Measurements from ENCODE around the gene GRB2. TPM values are rescaled to one million over a fixed set of nuclear protein-coding genes. Genes with fewer than 3 reads are reported as not detected.

The GRB2 gene
- total RNA-seq, 1 experiment from 2014 or later = 92.6 TPM

DNA sequence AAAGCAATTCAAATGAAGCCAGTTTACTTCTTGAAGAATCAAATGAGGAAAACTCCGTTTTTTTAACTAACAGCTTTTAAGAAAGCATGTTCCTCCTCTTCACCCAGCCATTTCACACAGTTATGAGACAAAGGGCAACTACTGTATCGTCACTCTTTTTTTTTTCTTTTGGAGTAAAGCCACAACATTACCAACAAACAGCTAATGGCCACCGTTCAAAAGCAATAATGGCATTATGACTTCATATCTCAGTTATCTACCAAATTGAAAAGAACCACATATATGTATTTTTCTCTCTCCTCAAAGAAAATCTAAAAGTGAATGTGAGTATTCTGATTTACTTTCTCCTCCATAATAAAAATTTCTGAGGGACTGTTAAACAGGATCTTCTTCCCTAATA is 14.5 kb downstream of the GRB2 start:
- DNase-seq (ENCODE audit: low spot score) (no peak), ATAC-seq (no peak)
- peak overlapping the region; percentile 36; the same call in 1 of the 2 replicates for H3K27ac Mint-ChIP-seq
- H3K4me3 Mint-ChIP-seq = no peak overlapping the region
- peaks cover 2% of the 10 kb centered on the region; the same call in 1 of the 2 replicates for H3K27me3 Mint-ChIP-seq (ENCODE audit: low read depth)
- ChIA-PET POLR2A (no interaction called here), CTCF (interaction anchor here (1.3 kb wide), 1 partner anchor 14 kb away, joined by 3 read pairs; the partner anchor contains the start of gene GRB2)
- H3K36me3 Mint-ChIP-seq = peaks cover 26% of the 10 kb centered on the region; the same call in 1 of the 2 replicates
- H3K4me1 Mint-ChIP-seq = peaks cover 37% of the 10 kb centered on the region
- TF ChIP-seq, protein P1, sequence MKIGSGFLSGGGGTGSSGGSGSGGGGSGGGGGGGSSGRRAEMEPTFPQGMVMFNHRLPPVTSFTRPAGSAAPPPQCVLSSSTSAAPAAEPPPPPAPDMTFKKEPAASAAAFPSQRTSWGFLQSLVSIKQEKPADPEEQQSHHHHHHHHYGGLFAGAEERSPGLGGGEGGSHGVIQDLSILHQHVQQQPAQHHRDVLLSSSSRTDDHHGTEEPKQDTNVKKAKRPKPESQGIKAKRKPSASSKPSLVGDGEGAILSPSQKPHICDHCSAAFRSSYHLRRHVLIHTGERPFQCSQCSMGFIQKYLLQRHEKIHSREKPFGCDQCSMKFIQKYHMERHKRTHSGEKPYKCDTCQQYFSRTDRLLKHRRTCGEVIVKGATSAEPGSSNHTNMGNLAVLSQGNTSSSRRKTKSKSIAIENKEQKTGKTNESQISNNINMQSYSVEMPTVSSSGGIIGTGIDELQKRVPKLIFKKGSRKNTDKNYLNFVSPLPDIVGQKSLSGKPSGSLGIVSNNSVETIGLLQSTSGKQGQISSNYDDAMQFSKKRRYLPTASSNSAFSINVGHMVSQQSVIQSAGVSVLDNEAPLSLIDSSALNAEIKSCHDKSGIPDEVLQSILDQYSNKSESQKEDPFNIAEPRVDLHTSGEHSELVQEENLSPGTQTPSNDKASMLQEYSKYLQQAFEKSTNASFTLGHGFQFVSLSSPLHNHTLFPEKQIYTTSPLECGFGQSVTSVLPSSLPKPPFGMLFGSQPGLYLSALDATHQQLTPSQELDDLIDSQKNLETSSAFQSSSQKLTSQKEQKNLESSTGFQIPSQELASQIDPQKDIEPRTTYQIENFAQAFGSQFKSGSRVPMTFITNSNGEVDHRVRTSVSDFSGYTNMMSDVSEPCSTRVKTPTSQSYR (CRISPR knock-in tag; IDR thresholded peaks at IDR 0.05) = no peak
- TF ChIP-seq, protein P2, sequence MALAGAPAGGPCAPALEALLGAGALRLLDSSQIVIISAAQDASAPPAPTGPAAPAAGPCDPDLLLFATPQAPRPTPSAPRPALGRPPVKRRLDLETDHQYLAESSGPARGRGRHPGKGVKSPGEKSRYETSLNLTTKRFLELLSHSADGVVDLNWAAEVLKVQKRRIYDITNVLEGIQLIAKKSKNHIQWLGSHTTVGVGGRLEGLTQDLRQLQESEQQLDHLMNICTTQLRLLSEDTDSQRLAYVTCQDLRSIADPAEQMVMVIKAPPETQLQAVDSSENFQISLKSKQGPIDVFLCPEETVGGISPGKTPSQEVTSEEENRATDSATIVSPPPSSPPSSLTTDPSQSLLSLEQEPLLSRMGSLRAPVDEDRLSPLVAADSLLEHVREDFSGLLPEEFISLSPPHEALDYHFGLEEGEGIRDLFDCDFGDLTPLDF (CRISPR knock-in tag; IDR thresholded peaks at IDR 0.05) = no peak
- TF ChIP-seq SP1 (CRISPR knock-in tag; conservative IDR thresholded peaks at IDR 0.05) (no peak), CREM (CRISPR knock-in tag; IDR thresholded peaks at IDR 0.05) (no peak), NFE2L1 (CRISPR knock-in tag; IDR thresholded peaks at IDR 0.05) (no peak), ZNF671 (CRISPR knock-in tag; IDR thresholded peaks at IDR 0.05) (no peak), ZNF232 (CRISPR knock-in tag; IDR thresholded peaks at IDR 0.05) (no peak), NFATC4 (CRISPR knock-in tag; IDR thresholded peaks at IDR 0.05) (no peak), TEAD1 (CRISPR knock-in tag; IDR thresholded peaks at IDR 0.05) (no peak), KAT7 (CRISPR knock-in tag; IDR thresholded peaks at IDR 0.05; ENCODE audit: borderline replicate concordance) (no peak), ZNF423 (CRISPR knock-in tag; IDR thresholded peaks at IDR 0.05) (no peak), HMGA2 (CRISPR knock-in tag; IDR thresholded peaks at IDR 0.05) (no peak), IRF2 (CRISPR knock-in tag; IDR thresholded peaks at IDR 0.05; ENCODE audit: borderline replicate concordance, low read depth) (no peak), ATF1 (CRISPR knock-in tag; IDR thresholded peaks at IDR 0.05) (no peak)
- TF ChIP-seq, protein P3, sequence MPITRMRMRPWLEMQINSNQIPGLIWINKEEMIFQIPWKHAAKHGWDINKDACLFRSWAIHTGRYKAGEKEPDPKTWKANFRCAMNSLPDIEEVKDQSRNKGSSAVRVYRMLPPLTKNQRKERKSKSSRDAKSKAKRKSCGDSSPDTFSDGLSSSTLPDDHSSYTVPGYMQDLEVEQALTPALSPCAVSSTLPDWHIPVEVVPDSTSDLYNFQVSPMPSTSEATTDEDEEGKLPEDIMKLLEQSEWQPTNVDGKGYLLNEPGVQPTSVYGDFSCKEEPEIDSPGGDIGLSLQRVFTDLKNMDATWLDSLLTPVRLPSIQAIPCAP (CRISPR knock-in tag; IDR thresholded peaks at IDR 0.05) = no peak
- TF ChIP-seq, protein P4, sequence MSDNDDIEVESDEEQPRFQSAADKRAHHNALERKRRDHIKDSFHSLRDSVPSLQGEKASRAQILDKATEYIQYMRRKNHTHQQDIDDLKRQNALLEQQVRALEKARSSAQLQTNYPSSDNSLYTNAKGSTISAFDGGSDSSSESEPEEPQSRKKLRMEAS (CRISPR knock-in tag; IDR thresholded peaks at IDR 0.05) = no peak
- TF ChIP-seq, protein P5, sequence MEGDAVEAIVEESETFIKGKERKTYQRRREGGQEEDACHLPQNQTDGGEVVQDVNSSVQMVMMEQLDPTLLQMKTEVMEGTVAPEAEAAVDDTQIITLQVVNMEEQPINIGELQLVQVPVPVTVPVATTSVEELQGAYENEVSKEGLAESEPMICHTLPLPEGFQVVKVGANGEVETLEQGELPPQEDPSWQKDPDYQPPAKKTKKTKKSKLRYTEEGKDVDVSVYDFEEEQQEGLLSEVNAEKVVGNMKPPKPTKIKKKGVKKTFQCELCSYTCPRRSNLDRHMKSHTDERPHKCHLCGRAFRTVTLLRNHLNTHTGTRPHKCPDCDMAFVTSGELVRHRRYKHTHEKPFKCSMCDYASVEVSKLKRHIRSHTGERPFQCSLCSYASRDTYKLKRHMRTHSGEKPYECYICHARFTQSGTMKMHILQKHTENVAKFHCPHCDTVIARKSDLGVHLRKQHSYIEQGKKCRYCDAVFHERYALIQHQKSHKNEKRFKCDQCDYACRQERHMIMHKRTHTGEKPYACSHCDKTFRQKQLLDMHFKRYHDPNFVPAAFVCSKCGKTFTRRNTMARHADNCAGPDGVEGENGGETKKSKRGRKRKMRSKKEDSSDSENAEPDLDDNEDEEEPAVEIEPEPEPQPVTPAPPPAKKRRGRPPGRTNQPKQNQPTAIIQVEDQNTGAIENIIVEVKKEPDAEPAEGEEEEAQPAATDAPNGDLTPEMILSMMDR (IDR thresholded peaks at IDR 0.05) = no peak
- TF ChIP-seq, protein P6, sequence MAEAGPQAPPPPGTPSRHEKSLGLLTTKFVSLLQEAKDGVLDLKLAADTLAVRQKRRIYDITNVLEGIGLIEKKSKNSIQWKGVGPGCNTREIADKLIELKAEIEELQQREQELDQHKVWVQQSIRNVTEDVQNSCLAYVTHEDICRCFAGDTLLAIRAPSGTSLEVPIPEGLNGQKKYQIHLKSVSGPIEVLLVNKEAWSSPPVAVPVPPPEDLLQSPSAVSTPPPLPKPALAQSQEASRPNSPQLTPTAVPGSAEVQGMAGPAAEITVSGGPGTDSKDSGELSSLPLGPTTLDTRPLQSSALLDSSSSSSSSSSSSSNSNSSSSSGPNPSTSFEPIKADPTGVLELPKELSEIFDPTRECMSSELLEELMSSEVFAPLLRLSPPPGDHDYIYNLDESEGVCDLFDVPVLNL (CRISPR knock-in tag; IDR thresholded peaks at IDR 0.05; ENCODE audit: borderline replicate concordance, low read depth) = no peak
- H3K9me3 Mint-ChIP-seq = no peaks in the 10 kb centered on the region

DNA sequence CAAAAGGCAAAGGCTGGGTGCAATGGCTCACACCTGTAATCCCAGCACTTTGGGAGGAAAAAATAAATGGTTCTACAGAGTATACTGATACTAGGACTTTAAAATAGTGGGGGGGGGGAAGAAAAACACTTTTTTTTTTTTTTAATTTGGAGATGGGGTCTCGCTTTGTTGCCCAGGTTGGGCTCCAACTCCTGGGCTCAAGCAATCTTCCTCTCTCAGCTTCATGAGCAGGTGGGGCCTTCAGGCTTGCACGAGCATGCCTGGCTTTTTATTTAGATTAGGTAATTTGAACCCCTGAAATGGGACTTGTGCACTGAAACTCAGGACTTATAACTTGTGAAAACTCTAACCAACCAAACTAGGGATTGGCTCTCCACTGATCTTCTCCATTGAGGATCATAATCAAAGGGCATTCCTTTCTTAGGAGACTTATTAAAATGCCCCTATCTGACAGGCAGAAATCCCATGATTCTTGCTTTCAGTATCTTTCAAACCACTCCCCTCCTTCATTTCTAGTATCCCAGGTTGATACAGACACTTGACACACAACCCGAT is 16.9 kb downstream of the GRB2 start:
- POLR2A ChIA-PET = no interaction called here
- no peaks in the 10 kb centered on the region for H3K27me3 Mint-ChIP-seq (ENCODE audit: low read depth)
- peaks cover 26% of the 10 kb centered on the region; the same call in 1 of the 2 replicates for H3K36me3 Mint-ChIP-seq
- H3K4me1 Mint-ChIP-seq = peaks cover 27% of the 10 kb centered on the region
- CTCF ChIA-PET = no interaction called here
- ATAC-seq (no peak), DNase-seq (ENCODE audit: low spot score) (no peak)
- no peaks in the 10 kb centered on the region for H3K9me3 Mint-ChIP-seq
- H3K4me3 Mint-ChIP-seq = no peak overlapping the region
- peak overlapping the region; percentile 49 for H3K27ac Mint-ChIP-seq
- TF ChIP-seq ZNF138 (CRISPR knock-in tag; conservative IDR thresholded peaks at IDR 0.05) = no peak
- no peak for TF ChIP-seq SOX15 (CRISPR knock-in tag; IDR thresholded peaks at IDR 0.05)
- TF ChIP-seq ELF4 (CRISPR knock-in tag; IDR thresholded peaks at IDR 0.05; ENCODE audit: low read depth) = no peak
- TF ChIP-seq NFYB (CRISPR knock-in tag; conservative IDR thresholded peaks at IDR 0.05; ENCODE audit: low read depth) = no peak
- no peak for TF ChIP-seq ZNF232 (CRISPR knock-in tag; IDR thresholded peaks at IDR 0.05)
- TF ChIP-seq MYBL2 (CRISPR knock-in tag; IDR thresholded peaks at IDR 0.05) = no peak
- TF ChIP-seq, protein P7, sequence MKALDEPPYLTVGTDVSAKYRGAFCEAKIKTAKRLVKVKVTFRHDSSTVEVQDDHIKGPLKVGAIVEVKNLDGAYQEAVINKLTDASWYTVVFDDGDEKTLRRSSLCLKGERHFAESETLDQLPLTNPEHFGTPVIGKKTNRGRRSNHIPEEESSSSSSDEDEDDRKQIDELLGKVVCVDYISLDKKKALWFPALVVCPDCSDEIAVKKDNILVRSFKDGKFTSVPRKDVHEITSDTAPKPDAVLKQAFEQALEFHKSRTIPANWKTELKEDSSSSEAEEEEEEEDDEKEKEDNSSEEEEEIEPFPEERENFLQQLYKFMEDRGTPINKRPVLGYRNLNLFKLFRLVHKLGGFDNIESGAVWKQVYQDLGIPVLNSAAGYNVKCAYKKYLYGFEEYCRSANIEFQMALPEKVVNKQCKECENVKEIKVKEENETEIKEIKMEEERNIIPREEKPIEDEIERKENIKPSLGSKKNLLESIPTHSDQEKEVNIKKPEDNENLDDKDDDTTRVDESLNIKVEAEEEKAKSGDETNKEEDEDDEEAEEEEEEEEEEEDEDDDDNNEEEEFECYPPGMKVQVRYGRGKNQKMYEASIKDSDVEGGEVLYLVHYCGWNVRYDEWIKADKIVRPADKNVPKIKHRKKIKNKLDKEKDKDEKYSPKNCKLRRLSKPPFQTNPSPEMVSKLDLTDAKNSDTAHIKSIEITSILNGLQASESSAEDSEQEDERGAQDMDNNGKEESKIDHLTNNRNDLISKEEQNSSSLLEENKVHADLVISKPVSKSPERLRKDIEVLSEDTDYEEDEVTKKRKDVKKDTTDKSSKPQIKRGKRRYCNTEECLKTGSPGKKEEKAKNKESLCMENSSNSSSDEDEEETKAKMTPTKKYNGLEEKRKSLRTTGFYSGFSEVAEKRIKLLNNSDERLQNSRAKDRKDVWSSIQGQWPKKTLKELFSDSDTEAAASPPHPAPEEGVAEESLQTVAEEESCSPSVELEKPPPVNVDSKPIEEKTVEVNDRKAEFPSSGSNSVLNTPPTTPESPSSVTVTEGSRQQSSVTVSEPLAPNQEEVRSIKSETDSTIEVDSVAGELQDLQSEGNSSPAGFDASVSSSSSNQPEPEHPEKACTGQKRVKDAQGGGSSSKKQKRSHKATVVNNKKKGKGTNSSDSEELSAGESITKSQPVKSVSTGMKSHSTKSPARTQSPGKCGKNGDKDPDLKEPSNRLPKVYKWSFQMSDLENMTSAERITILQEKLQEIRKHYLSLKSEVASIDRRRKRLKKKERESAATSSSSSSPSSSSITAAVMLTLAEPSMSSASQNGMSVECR (CRISPR knock-in tag; IDR thresholded peaks at IDR 0.05; ENCODE audit: borderline replicate concordance) = no peak
